HCT116 (cell line): ENCODE measurements around the gene SH3GL3. TPM values are rescaled to one million over a fixed set of nuclear protein-coding genes. Genes with fewer than 3 reads are reported as not detected.

Experiments
- ATAC-seq: fragments of 200-7000 bp; cut with Tn5 transposase; 2 replicates; pipeline ENCODE4 v1.9.1; 2020; ENCODE audit warnings: mild to moderate bottlenecking, moderate library complexity
- BruUV-seq: library from RNA; stranded (reverse); fragments of 400-500 nt; replicated peaks from 2 replicates; lab custom pipeline; 2021; lab: Mats Ljungman, UMichigan
- CTCF ChIA-PET: fragments of 300-600 bp; sonication (Branson Sonifier 250); formaldehyde crosslinking; loops from one replicate; lab custom pipeline; 2021; ENCODE audit warnings: antibody characterized with exemption; lab: Charles Lee
- POLR2A ChIA-PET: fragments of 300-600, 350-600 bp; sonication (Branson Sonifier 250); formaldehyde crosslinking; loops from one replicate; lab custom pipeline; 2021; ENCODE audit warnings: antibody characterized with exemption; lab: Charles Lee
- RAD21 ChIA-PET, 2 experiments: fragments of 300-600 bp; sonication (Branson Sonifier 250); formaldehyde crosslinking; loops; one replicate each; lab custom pipeline; 2023; ENCODE audit warnings: low total read pairs in 2 of 2; ENCODE audit not compliant: uncharacterized antibody in 2 of 2, unreplicated experiment in 2 of 2, low non-redundant PET in 1 of 2; lab: Charles Lee
- DNase-seq: peaks from one replicate; pipeline ENCODE4 v3.0.0-alpha.2; 2010; ENCODE audit warnings: low read depth, low spot score
- H2AFZ ChIP-seq: fragments of 200-600 bp; shearing (Covaris generic), sonication (generic); 2 replicates; pipeline ENCODE4 v1.6.1; 2017; ENCODE audit warnings: low read depth, mixed run types, mixed read lengths, antibody characterized with exemption, low read length; ENCODE audit not compliant: poor library complexity, severe bottlenecking
- H3K27ac ChIP-seq: 2 replicates; pipeline ENCODE4 v1.5.1; 2012; ENCODE audit warnings: low read depth, low read length
- H3K27me3 ChIP-seq: fragments of 200-600 bp; sonication (generic); 2 replicates; pipeline ENCODE4 v1.6.1; 2016; ENCODE audit warnings: mixed run types, low read length, mixed read lengths; ENCODE audit not compliant: insufficient read depth
- H3K36me3 ChIP-seq, 2 experiments: fragments of 200-500 bp in 1 of 2; fragments of 200-600 bp in 1 of 2; sonication (Bioruptor generic) in 1 of 2; sonication (generic) in 1 of 2; 2 replicates each; pipeline versions ENCODE4 v1.5.1 to v1.6.1; 2014 to 2016; ENCODE audit warnings: low read length in 2 of 2, inconsistent platforms in 1 of 2, mixed read lengths in 1 of 2, mixed run types in 1 of 2; ENCODE audit not compliant: insufficient read depth in 2 of 2, control insufficient read depth in 1 of 2
- H3K4me1 ChIP-seq, 2 experiments: fragments of 200-600 bp in 1 of 2; sonication (generic) in 1 of 2; 2 replicates each; pipeline versions ENCODE4 v1.5.1 to v1.6.1; 2012 to 2017; ENCODE audit warnings: low read length in 2 of 2, inconsistent platforms in 1 of 2, mild to moderate bottlenecking in 1 of 2, mixed read lengths in 1 of 2, mixed run types in 1 of 2, moderate library complexity in 1 of 2; ENCODE audit not compliant: insufficient read depth in 2 of 2, control insufficient read depth in 1 of 2
- H3K4me2 ChIP-seq: fragments of 200-600 bp; sonication (generic); 2 replicates; pipeline ENCODE4 v1.6.1; 2017; ENCODE audit warnings: mixed run types, low read length, mixed read lengths
- H3K4me3 ChIP-seq, 2 experiments: fragments of 200-600 bp in 1 of 2; sonication (generic) in 1 of 2; replicated peaks in 1 of 2; 2 replicates each; pipeline ENCODE4 v1.5.1; 2011 to 2016; ENCODE audit warnings: low read length in 2 of 2, control low read depth in 1 of 2, low read depth in 1 of 2, mild to moderate bottlenecking in 1 of 2, mixed read lengths in 1 of 2, mixed run types in 1 of 2
- H3K79me2 ChIP-seq: fragments of 200-600 bp; sonication (generic); 2 replicates; pipeline ENCODE4 v1.6.1; 2017; ENCODE audit warnings: mild to moderate bottlenecking, mixed run types, low read length, moderate library complexity, mixed read lengths; ENCODE audit not compliant: insufficient read depth
- H3K9ac ChIP-seq: fragments of 200-600 bp; sonication (generic); 2 replicates; pipeline ENCODE4 v1.6.1; 2016; ENCODE audit warnings: low read length, mixed read lengths
- H3K9me2 ChIP-seq: fragments of 200-600 bp; sonication (generic), shearing (Covaris generic); 2 replicates; pipeline ENCODE4 v1.6.1; 2017; ENCODE audit warnings: mixed run types, mild to moderate bottlenecking, moderate library complexity; ENCODE audit not compliant: insufficient read depth
- H3K9me3 ChIP-seq, 2 experiments: fragments of 200-500 bp in 1 of 2; fragments of 200-600 bp in 1 of 2; sonication (Bioruptor generic) in 1 of 2; sonication (generic) in 1 of 2; 2 replicates each; pipeline ENCODE4 v1.6.1; 2014 to 2017; ENCODE audit warnings: low read length in 2 of 2, mixed read lengths in 2 of 2, inconsistent platforms in 1 of 2, low read depth in 1 of 2, mild to moderate bottlenecking in 1 of 2, mixed run types in 1 of 2, moderate library complexity in 1 of 2; ENCODE audit not compliant: control insufficient read depth in 1 of 2, insufficient read depth in 1 of 2
- H4K20me1 ChIP-seq: fragments of 200-600 bp; sonication (generic), shearing (Covaris generic); 2 replicates; pipeline ENCODE4 v1.6.1; 2017; ENCODE audit warnings: mixed run types, mild to moderate bottlenecking, moderate library complexity; ENCODE audit not compliant: insufficient read depth
- CBX3 ChIP-seq: IDR thresholded peaks from 2 replicates; pipeline ENCODE4 v1.6.1; 2012; ENCODE audit warnings: low read depth
- CTCF ChIP-seq, 3 experiments: fragments of 200-600 bp in 1 of 3; sonication (generic) in 1 of 3; IDR thresholded peaks in 2 of 3; conservative IDR thresholded peaks in 1 of 3; 2 replicates each; pipeline ENCODE4 v1.5.1; 2012 to 2017; ENCODE audit warnings: low read depth in 2 of 3, low read length in 2 of 3, antibody characterized with exemption in 1 of 3, borderline replicate concordance in 1 of 3, control low read depth in 1 of 3, mild to moderate bottlenecking in 1 of 3, mixed read lengths in 1 of 3, mixed run types in 1 of 3, moderate library complexity in 1 of 3; ENCODE audit not compliant: insufficient read depth in 1 of 3
- POLR2A ChIP-seq: IDR thresholded peaks from 2 replicates; pipeline ENCODE4 v1.7.0; 2011; ENCODE audit warnings: borderline replicate concordance; ENCODE audit not compliant: insufficient read depth, insufficient read length; ENCODE audit errors: extremely low read depth
- POLR2AphosphoS5 ChIP-seq: IDR thresholded peaks from 2 replicates; pipeline ENCODE4 v1.6.1; 2011; ENCODE audit warnings: mild to moderate bottlenecking, low read depth, low read length, moderate library complexity
- RAD21 ChIP-seq: IDR thresholded peaks from 2 replicates; pipeline ENCODE4 v1.6.1; 2012; ENCODE audit warnings: low read depth, mild to moderate bottlenecking
- SIN3A ChIP-seq: IDR thresholded peaks from 2 replicates; pipeline ENCODE4 v1.6.1; 2012; ENCODE audit warnings: low read depth
- SP1 ChIP-seq: IDR thresholded peaks from 2 replicates; pipeline ENCODE4 v1.6.1; 2012; ENCODE audit warnings: low read depth
- YY1 ChIP-seq: IDR thresholded peaks from 2 replicates; pipeline ENCODE4 v1.6.1; 2011; ENCODE audit warnings: low read length, low read depth, moderate library complexity, mild to moderate bottlenecking; ENCODE audit not compliant: insufficient replicate concordance; ENCODE audit errors: extremely low read depth
- intact Hi-C: fragments of 100-400 bp; cut with micrococcal nuclease; formaldehyde crosslinking; loops from 2 replicates; pipeline ENCODE4 v1.10.0; 2022
- total RNA-seq: library from RNA; stranded (reverse); gene quantifications from one replicate; pipeline ENCODE4 v1.2.1, GENCODE V29; 2021; ENCODE audit not compliant: unreplicated experiment
- TF ChIP-seq, protein P1 (sequence below): IDR thresholded peaks from 2 replicates; pipeline ENCODE4 v1.6.1; 2011; ENCODE audit warnings: mild to moderate bottlenecking, low read length, moderate library complexity; ENCODE audit not compliant: insufficient replicate concordance; ENCODE audit errors: extremely low read depth

The SH3GL3 gene
- total RNA-seq, 1 experiment from 2014 or later, result 1.3 TPM

GRCh38 chr15:83484636-83485035, 37.5 kb downstream of the SH3GL3 start:
- Histone ChIP-seq H2AFZ (no peak overlapping the region), H4K20me1 (no peaks in the 10 kb centered on the region), H3K9me2 (no peaks in the 10 kb centered on the region), H3K9me3 (no peaks in the 10 kb centered on the region), H3K4me3 (no peak overlapping the region), H3K79me2 (no peaks in the 10 kb centered on the region), H3K4me1 (no peaks in the 10 kb centered on the region), H3K4me2 (no peak overlapping the region), H3K27ac (no peak overlapping the region), H3K9ac (no peak overlapping the region), H3K36me3 (no peaks in the 10 kb centered on the region), H3K27me3 (peaks cover 4% of the 10 kb centered on the region; the same call in 1 of the 2 replicates)
- RAD21 ChIA-PET, result no interaction called here
- no peak for ATAC-seq
- TF ChIP-seq, protein P1, sequence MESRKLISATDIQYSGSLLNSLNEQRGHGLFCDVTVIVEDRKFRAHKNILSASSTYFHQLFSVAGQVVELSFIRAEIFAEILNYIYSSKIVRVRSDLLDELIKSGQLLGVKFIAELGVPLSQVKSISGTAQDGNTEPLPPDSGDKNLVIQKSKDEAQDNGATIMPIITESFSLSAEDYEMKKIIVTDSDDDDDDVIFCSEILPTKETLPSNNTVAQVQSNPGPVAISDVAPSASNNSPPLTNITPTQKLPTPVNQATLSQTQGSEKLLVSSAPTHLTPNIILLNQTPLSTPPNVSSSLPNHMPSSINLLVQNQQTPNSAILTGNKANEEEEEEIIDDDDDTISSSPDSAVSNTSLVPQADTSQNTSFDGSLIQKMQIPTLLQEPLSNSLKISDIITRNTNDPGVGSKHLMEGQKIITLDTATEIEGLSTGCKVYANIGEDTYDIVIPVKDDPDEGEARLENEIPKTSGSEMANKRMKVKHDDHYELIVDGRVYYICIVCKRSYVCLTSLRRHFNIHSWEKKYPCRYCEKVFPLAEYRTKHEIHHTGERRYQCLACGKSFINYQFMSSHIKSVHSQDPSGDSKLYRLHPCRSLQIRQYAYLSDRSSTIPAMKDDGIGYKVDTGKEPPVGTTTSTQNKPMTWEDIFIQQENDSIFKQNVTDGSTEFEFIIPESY, result no peak
- no peak for TF ChIP-seq SP1
- TF ChIP-seq CBX3, result no peak
- no peak for TF ChIP-seq POLR2AphosphoS5
- no peak for TF ChIP-seq POLR2A
- CTCF ChIA-PET, result no interaction called here
- POLR2A ChIA-PET, result no interaction called here
- no TSS peak for BruUV-seq
- DNase-seq, result no peak
- intact Hi-C loops, result no loop called here

- ChIA-PET CTCF (no interaction called here), POLR2A (no interaction called here), RAD21 (no interaction called here)
These were observed 39.2 kb downstream of the SH3GL3 start for GRCh38 chr15:83486363-83486762.

More at GRCh38 chr15:83486363-83486762, 39.2 kb downstream of the SH3GL3 start:
- Histone ChIP-seq H3K4me1 (no peaks in the 10 kb centered on the region), H4K20me1 (no peaks in the 10 kb centered on the region), H2AFZ (no peak overlapping the region), H3K79me2 (no peaks in the 10 kb centered on the region), H3K27me3 (peaks cover 4% of the 10 kb centered on the region; the same call in 1 of the 2 replicates), H3K36me3 (no peaks in the 10 kb centered on the region), H3K4me3 (no peak overlapping the region), H3K27ac (no peak overlapping the region), H3K4me2 (no peak overlapping the region), H3K9ac (no peak overlapping the region), H3K9me2 (no peaks in the 10 kb centered on the region), H3K9me3 (no peaks in the 10 kb centered on the region)
- BruUV-seq, result no TSS peak
- intact Hi-C loops, result no loop called here
- no peak for DNase-seq
- ATAC-seq, result no peak
- TF ChIP-seq RAD21 (no peak), CBX3 (no peak), YY1 (no peak), SP1 (no peak), CTCF (IDR thresholded peaks at IDR 0.05 in 2 of 3, conservative IDR thresholded peaks at IDR 0.05 in 1 of 3; ENCODE audit: borderline replicate concordance in 1 of 3, insufficient read depth in 1 of 3, low read depth in 2 of 3, low read length in 2 of 3) (no peak), SIN3A (no peak)
